GM12801 (cell line): ENCODE data around the gene UFD1.

Experiments used
- TF ChIP-seq, protein P1 (sequence below): IDR thresholded peaks from one replicate; pipeline ENCODE4 v1.5.1; 2011; ENCODE audit warnings: control low read depth; ENCODE audit not compliant: insufficient read length; ENCODE audit errors: extremely low read depth

Gene UFD1

DNA sequence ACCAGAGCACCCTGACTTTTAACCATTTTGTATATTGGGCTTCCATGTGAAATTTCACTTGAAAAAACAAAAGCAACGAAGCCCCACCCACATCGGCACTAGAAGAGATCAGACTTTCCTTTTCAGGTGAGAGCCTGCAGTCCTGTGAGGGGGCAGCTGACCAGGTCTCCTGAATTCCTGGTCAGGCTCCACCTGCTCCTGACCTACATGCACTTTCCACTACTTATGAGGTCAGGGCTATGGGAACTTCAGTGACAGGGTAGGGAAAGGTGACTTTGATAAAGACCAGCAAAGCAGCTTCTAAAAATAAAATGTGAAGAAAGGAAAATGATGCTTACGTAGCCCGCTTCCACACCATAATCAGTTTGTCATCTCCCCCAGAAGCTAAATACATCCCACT, 72.1 kb downstream of the UFD1 start:
- TF ChIP-seq, protein P1, sequence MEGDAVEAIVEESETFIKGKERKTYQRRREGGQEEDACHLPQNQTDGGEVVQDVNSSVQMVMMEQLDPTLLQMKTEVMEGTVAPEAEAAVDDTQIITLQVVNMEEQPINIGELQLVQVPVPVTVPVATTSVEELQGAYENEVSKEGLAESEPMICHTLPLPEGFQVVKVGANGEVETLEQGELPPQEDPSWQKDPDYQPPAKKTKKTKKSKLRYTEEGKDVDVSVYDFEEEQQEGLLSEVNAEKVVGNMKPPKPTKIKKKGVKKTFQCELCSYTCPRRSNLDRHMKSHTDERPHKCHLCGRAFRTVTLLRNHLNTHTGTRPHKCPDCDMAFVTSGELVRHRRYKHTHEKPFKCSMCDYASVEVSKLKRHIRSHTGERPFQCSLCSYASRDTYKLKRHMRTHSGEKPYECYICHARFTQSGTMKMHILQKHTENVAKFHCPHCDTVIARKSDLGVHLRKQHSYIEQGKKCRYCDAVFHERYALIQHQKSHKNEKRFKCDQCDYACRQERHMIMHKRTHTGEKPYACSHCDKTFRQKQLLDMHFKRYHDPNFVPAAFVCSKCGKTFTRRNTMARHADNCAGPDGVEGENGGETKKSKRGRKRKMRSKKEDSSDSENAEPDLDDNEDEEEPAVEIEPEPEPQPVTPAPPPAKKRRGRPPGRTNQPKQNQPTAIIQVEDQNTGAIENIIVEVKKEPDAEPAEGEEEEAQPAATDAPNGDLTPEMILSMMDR: no peak

DNA sequence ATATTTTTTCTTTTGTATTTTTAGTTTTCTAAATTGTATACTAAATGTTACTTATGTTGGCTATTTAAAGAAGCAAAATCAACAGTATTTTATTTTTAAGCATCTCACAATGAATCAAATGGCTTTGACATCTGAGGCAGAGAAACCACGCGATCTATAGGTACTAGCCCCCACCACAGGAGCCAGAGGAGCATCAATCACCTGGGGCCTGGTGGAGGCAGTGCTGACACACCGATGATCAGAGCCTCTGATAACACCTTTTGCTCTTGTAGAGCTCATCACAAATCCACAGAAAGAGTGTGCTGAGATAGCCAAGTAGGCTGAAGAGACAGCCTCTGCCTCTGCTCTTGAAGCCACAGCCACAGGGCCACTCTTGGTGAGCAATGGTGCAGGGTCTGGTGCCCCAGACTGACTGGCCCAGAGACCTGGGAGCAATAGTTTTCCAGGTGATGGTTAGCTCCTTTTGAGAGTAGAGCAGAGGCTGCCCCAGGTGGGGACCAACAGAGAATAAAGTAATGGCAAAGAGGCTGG, 72.6 kb downstream of the UFD1 start:
- TF ChIP-seq, protein P1: no peak

DNA sequence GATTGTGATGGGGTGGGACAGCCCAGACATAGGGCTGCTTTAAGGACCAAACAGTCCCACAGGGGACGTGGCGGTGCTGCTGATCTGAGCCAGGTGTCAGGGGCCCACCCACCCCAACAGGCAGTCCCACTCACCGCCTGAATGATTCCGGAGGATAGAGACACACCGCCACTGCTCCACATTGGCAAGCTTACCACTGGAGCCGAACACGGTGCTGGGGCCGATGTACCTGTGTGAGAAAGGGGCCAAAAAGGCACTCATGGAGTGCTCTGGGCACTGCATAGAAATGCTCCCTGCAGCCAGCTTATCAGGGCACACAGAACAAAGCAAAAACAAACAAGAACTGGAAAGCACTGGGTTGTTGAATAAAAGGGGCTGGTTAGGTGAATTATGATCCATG, 73.3 kb downstream of the UFD1 start:
- TF ChIP-seq, protein P1: no peak

DNA sequence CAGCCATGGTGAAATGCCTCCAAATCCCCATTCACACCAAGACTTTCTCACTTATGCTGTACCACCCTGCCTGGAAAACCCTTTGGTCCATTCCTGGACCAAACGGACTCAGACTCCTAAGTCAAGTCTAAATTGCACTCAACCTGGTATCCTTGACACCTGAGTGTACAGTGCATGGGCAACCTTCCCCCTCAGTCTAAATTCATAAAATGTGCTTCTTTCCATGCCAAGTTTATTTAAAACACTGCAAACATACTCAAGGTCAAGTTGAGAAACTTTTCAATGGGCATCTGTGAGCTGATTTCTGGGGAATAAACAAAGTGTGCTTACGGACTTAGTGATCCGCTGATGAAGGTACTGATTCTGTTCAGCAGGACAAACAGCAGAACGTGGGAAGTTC, 73.9 kb downstream of the UFD1 start:
- TF ChIP-seq, protein P1: no peak

DNA sequence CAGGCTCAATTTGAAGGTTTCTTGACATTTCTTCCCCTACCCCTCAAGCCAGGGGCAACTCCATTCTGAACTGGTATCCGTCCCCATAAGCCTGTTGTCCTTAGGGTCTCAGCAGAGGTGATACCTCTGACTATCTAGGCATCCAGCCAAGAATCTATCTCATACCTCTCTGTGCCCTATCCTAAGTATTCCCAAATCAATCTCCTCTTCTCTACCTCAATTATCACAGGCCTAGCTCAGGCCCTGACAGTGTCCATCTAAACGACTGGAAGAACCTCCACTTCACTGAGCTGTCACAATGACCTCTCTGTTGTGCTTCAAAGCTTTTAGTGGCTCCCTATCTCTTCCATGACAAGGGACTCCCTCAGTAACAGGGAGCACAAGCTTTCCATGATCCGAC, 74.3 kb downstream of the UFD1 start:
- TF ChIP-seq, protein P1: no peak

DNA sequence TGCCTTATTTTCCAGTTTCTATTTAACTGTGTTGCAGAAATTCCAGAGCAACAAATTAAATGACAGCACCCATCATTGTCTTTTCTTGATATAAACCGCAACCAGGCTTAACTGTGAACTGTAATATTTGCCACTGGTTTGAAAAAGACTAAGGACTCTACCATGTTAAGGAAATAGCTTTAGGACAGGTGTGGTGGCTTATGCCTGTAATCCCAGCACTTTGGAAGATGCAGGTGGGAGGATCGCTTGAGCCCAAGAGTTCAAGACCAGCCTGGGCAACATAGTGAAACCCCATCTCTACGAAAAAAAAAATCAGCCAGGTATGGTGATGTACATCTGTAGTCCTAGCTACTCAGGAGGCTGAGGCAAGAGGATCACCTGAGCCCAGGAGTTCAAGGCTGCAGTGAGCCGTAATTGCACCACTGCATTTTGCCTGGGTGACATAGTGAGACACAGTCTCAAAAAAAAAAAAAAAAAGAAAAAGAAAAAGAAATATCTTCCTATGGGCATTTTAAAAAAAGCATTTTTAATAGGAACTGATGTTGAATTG, 76.3 kb downstream of the UFD1 start:
- TF ChIP-seq, protein P1: no peak

DNA sequence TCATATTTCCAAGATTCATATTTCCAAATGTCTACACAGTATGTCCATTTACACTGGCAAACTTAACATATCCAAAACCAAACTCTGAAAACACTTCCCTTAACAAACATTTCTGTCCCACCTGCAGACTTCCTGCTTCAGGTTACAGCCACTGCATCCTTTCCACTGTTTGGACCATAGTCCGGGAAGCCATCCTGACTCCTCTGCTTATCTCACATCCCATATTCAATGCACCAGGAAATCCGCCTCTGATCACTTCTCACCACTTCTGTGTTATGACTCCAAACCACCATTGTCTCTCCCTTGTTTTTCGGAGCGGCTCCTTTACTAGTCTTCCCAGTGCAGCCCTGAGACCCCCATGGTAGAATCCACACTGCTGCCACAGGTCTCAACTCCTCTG, 77.5 kb downstream of the UFD1 start:
- TF ChIP-seq, protein P1: no peak

DNA sequence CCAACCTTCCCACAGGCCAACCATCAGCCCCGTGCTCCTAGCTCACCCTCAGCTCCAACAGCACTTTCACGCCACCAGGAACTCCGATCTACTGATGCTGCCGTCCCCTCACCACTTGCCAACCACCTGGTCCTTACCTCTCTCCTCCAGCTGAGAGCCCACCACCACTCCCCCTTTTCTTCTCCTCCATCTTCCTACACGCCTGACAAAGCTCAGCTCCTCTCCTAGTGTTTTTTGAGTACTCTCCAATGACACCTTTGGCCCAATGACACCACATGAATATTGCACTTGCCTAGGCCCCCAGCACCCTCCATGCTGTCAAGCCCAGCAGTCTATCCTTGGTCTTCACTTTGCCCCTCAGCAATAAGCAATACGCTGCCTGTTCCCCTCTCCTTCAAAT, 78.1 kb downstream of the UFD1 start:
- TF ChIP-seq, protein P1: no peak
